Measurements from ENCODE around the gene WBP2. TPM values are rescaled to one million over a fixed set of nuclear protein-coding genes. Genes with fewer than 3 reads are reported as not detected.

WBP2 gene
- total RNA-seq, 2 experiments from 2014 or later: 98.5 to 114 TPM

DNA sequence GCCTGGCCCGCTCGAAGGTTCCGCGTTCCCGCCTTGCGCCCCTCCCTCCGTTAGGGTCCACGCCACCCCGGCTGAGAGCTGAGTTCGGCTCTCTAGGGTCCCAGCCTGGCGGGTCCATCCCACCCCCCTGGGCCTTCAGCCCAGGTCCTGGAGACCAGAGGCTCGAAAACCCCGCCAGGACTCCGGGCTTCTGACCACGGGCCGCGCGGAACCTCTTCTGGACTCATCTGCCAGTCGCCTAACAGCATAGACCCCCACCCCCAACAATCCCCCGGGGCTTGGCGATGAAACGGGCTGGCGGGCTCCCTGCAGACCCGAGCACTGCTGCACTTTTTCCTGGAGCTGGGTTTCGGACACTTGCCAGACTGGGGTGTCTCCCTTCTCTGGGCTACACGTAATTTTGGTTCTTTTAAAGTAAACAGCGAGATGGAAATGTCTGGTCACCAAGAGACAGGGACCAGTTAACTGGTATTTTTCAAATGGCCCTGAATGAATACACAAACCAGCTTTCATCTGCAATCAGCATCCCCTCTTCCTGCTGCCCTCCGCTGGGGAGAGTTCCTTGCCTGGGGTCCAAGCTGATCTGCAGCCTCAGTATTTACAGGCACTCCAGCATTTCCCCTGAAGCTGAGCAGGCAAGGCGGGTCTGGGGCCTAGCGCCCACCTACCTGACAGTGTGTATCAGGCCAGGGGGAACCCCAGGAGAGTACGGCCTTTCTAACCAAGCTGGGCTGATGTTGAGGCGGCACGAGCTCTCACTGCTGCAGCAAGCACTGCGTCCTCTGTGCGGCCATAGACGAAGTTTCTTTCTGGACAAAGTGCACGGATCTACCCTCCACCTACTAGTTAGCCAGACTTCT is 42.3 kb upstream of the WBP2 start:
- Mint-ChIP-seq H3K4me3 (peak overlapping the region; percentile 88), H3K27ac (peak overlapping the region; percentile 78), H3K9me3 (no peaks in the 10 kb centered on the region), H3K36me3 (ENCODE audit: low read depth) (peaks cover 49% of the 10 kb centered on the region), H3K4me1 (ENCODE audit: low read depth) (peaks cover 25% of the 10 kb centered on the region), H3K27me3 (no peaks in the 10 kb centered on the region)
- CTCF ChIA-PET: interaction anchor here (0.7 to 2.1 kb wide), 11 partner anchors 7 to 144 kb away, joined by 3 to 50 read pairs (median 6); partner anchors contain the start of genes MRPL38, TRIM47 and WBP2
- TF ChIP-seq, protein P1, sequence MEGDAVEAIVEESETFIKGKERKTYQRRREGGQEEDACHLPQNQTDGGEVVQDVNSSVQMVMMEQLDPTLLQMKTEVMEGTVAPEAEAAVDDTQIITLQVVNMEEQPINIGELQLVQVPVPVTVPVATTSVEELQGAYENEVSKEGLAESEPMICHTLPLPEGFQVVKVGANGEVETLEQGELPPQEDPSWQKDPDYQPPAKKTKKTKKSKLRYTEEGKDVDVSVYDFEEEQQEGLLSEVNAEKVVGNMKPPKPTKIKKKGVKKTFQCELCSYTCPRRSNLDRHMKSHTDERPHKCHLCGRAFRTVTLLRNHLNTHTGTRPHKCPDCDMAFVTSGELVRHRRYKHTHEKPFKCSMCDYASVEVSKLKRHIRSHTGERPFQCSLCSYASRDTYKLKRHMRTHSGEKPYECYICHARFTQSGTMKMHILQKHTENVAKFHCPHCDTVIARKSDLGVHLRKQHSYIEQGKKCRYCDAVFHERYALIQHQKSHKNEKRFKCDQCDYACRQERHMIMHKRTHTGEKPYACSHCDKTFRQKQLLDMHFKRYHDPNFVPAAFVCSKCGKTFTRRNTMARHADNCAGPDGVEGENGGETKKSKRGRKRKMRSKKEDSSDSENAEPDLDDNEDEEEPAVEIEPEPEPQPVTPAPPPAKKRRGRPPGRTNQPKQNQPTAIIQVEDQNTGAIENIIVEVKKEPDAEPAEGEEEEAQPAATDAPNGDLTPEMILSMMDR (IDR thresholded peaks at IDR 0.05): no peak
- Histone ChIP-seq H3K27me3 (ENCODE audit: control insufficient read depth in 1 of 2, insufficient read depth in 2 of 2, low read length in 2 of 2) (no peaks in the 10 kb centered on the region), H3K4me3 (ENCODE audit: low read length) (peak overlapping the region; percentile 10), H3K9me3 (ENCODE audit: control insufficient read depth in 1 of 2, insufficient read depth in 1 of 2, low read length in 2 of 2) (no peaks in the 10 kb centered on the region), H3K36me3 (ENCODE audit: insufficient read depth, low read length) (peaks cover 50% of the 10 kb centered on the region), H3K4me1 (ENCODE audit: insufficient read depth, low read length) (peaks cover 33% of the 10 kb centered on the region), H3K27ac (ENCODE audit: low read depth in 1 of 2, low read length in 2 of 2) (no peak overlapping the region)
- ATAC-seq (ENCODE audit: poor library complexity): no peak
- intact Hi-C loops (cut with DNase I, micrococcal nuclease): loop anchor here (2.0 kb wide), 2 partner anchors 21 to 115 kb away; no protein-coding TSS in a partner anchor
- POLR2A ChIA-PET: interaction anchor here (0.6 to 3.5 kb wide), 14 partner anchors 8 to 368 kb away, joined by 3 to 74 read pairs (median 8); partner anchors contain the start of genes ACOX1, GALK1, TEN1 and TRIM47
- peak in 1 of 14 experiments; percentile 41 for DNase-seq

DNA sequence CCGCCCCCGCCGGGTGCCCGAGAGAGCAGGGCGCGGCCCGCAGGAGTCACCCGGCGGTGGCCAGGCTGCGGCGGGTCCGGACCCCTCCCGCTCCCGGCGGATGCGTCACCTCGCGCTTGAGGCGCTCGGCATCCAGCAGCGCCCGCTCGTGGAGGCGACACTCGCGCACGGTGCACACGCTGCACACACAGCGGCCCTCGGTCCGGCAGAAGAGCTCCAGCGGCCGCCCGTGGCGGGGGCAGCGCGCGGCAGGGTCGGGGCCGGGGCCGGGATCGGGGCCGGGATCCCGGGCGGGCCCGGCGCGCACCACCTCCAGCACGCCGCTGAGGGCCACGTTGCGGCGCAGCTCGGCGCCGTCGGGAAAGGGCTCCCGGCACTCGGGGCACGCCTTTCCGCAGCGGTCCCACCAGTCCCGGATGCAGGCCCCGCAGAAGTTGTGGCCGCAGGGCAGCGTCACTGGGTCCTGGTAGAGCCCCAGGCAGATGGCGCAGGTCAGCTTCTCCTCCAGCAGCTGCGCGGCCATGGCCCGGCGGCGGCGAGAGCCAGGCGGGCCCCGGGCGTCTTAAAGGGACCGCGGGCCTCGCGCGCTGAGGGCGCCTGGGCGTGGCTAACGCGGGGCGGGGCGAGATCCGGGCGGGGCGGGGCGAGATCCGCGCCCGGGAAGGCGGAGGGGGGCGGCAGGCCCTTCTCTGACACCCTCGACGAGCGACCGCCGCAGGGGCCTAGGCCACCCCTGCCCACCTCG is 41.5 kb upstream of the WBP2 start, which contains the start of gene TRIM65:
TRIM65 (minus strand) TSS at position 537 of the 745 bp plus-strand sequence; CDS start at position 523, 14 bp downstream.
- CTCF ChIA-PET: interaction anchor here (0.5 to 2.1 kb wide), 20 partner anchors 8 to 383 kb away, joined by 3 to 50 read pairs (median 5); partner anchors contain the start of genes MRPL38, TRIM47, UNK and WBP2
- POLR2A ChIA-PET: interaction anchor here (0.6 to 3.5 kb wide), 22 partner anchors 9 to 368 kb away, joined by 3 to 74 read pairs (median 6); partner anchors contain the start of genes ACOX1, GALK1, TEN1 and TRIM47
- Histone ChIP-seq H3K4me3 (ENCODE audit: low read length) (peak within 1 kb of the TSS; percentile 57), H3K27ac (ENCODE audit: low read depth in 1 of 2, low read length in 2 of 2) (peak within 1 kb of the TSS in 1 of 2 donors; percentile 29), H3K36me3 (ENCODE audit: insufficient read depth, low read length) (peaks cover 50% of the 10 kb centered on the region), H3K9me3 (ENCODE audit: control insufficient read depth in 1 of 2, insufficient read depth in 1 of 2, low read length in 2 of 2) (no peaks in the 10 kb centered on the region), H3K4me1 (ENCODE audit: insufficient read depth, low read length) (peaks cover 33% of the 10 kb centered on the region), H3K27me3 (ENCODE audit: control insufficient read depth in 1 of 2, insufficient read depth in 2 of 2, low read length in 2 of 2) (no peaks in the 10 kb centered on the region)
- Mint-ChIP-seq H3K36me3 (ENCODE audit: low read depth) (peaks cover 44% of the 10 kb centered on the region), H3K9me3 (no peaks in the 10 kb centered on the region), H3K27me3 (no peaks in the 10 kb centered on the region), H3K27ac (peak within 1 kb of the TSS; percentile 78), H3K4me3 (peak within 1 kb of the TSS; percentile 88), H3K4me1 (ENCODE audit: low read depth) (peaks cover 25% of the 10 kb centered on the region)
- ATAC-seq (ENCODE audit: poor library complexity) (peak; percentile 85), DNase-seq (peak; percentile 55 to 91 (median 74))
- intact Hi-C loops (cut with DNase I, micrococcal nuclease): loop anchor here (1.0 to 2.0 kb wide), 4 partner anchors 18 to 114 kb away; partner anchors contain the start of genes TRIM47 (in 1 of the 2) and WBP2 (in 1 of the 2)
- TF ChIP-seq, protein P1 (IDR thresholded peaks at IDR 0.05): peak; percentile 33

Data from CD4-positive, alpha-beta T cell (primary cell).